Fibroblast of the conjunctiva (primary cell): ENCODE measurements around the gene BAHD1.

Source experiments
- DNase-seq: peaks from one replicate; pipeline ENCODE4 v3.0.0-alpha.2; 2010; ENCODE audit warnings: low read depth

The BAHD1 gene

GRCh38 chr15:40498891-40499290 lies 58.1 kb downstream of the BAHD1 start:
- DNase-seq = no peak

- no peak for DNase-seq
Measured at GRCh38 chr15:40499931-40500330, 59.2 kb downstream of the BAHD1 start.

GRCh38 chr15:40500568-40501330 lies 60.0 kb downstream of the BAHD1 start:
- DNase-seq = no peak

GRCh38 chr15:40501487-40501886 lies 60.7 kb downstream of the BAHD1 start:
- DNase-seq = no peak

GRCh38 chr15:40506964-40507571 lies 66.3 kb downstream of the BAHD1 start:
- peak; percentile 55 for DNase-seq

GRCh38 chr15:40508216-40508615 lies 67.5 kb downstream of the BAHD1 start:
- no peak for DNase-seq

GRCh38 chr15:40510201-40510600 lies 69.4 kb downstream of the BAHD1 start:
- DNase-seq = no peak

GRCh38 chr15:40511093-40511471 lies 70.3 kb downstream of the BAHD1 start:
- no peak for DNase-seq

GRCh38 chr15:40511472-40512133 lies 70.8 kb downstream of the BAHD1 start:
- peak; percentile 17 for DNase-seq

GRCh38 chr15:40512440-40512839 lies 71.7 kb downstream of the BAHD1 start:
- no peak for DNase-seq

- no peak for DNase-seq
Measured at GRCh38 chr15:40513609-40514008, 72.9 kb downstream of the BAHD1 start.

- no peak for DNase-seq
Measured at GRCh38 chr15:40516322-40516721, 75.6 kb downstream of the BAHD1 start.
